ENCODE data around the gene RUNDC3A.

- TF ChIP-seq CTCF (IDR thresholded peaks at IDR 0.05), result no peak
- TF ChIP-seq POLR2A (IDR thresholded peaks at IDR 0.05), result no peak
Measured at GRCh38 chr17:44308320-44308818, at the start of gene RUNDC3A.

Data from ovary (tissue), 3 donors.